ENCODE results near the gene RHOF.

DNA sequence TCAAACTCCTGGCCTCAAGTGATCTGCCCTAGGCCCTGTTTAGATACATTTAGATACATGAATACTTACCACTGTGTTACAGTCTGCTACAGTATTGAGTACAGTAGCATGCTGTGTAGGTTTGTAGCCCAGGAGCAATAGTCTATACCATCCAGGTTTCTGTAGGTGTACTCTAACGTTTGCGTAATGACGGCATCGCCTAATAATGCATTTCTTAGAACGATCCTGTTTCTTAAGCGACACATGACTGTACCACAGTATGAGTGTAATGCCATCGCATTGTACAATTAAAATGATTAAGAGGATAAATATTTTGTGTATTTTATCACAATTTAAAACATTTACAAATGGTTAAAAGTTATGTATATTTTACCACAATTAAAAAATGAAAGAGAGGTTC is 62.0 kb downstream of the RHOF start:
- TF ChIP-seq, protein P1, sequence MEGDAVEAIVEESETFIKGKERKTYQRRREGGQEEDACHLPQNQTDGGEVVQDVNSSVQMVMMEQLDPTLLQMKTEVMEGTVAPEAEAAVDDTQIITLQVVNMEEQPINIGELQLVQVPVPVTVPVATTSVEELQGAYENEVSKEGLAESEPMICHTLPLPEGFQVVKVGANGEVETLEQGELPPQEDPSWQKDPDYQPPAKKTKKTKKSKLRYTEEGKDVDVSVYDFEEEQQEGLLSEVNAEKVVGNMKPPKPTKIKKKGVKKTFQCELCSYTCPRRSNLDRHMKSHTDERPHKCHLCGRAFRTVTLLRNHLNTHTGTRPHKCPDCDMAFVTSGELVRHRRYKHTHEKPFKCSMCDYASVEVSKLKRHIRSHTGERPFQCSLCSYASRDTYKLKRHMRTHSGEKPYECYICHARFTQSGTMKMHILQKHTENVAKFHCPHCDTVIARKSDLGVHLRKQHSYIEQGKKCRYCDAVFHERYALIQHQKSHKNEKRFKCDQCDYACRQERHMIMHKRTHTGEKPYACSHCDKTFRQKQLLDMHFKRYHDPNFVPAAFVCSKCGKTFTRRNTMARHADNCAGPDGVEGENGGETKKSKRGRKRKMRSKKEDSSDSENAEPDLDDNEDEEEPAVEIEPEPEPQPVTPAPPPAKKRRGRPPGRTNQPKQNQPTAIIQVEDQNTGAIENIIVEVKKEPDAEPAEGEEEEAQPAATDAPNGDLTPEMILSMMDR (IDR thresholded peaks at IDR 0.05), result no peak
- no peak for TF ChIP-seq POLR2A (IDR thresholded peaks at IDR 0.05)

Measured in body of pancreas (tissue), 4 donors.